GM19397 (cell line): ENCODE measurements around the gene SLC8A1.

Source experiments
- ATAC-seq: cut with Tn5 transposase; IDR thresholded peaks from one replicate; pipeline ENCODE4 v1.9.1; 2021; ENCODE audit warnings: mild to moderate bottlenecking, moderate library complexity; ENCODE audit not compliant: unreplicated experiment

SLC8A1 gene

DNA sequence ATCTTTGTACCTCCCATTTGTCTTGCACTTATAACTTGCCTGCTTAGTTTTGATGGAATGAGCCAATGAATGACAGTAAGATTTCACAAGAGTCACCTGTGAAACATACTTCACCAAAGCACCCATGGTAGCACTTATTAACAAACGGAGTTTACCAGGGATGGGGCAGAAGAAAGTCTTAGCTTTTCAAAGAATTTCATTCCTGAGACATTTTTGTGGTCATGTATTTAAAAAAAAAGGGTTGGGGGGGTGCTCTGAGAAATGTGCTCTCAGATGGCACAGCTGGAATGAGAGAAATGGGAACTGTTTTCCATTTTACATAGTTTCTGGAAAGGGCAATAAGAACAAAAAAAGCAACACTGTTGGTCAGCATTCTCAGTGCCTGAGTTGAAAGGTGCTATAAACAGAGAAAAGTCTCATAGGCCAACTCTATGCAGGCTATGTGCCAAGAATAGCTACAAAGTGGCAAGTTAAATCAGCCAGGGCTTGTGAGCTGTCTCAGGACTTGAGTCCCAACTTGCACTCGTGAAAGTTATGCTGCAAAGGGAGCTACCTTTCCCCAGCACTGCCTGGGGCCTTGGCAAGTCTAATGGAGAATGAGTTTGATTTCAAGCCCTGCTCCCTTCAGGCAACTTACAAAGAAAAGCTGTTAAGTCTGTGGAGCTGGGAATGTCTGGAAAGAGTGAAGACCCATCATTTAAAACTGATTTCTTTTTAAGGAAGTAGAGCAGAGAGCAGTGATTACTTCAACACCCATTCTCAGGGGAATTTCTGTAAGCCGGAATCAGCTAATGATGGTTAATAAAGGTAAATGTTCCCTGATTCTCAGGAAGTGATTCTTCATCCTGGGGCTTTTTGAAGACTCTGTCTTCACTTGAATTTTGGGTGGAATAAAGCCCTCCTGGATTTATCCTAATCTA is 170.6 kb downstream of the SLC8A1 start:
- peak; percentile 58 for ATAC-seq

GRCh38 chr2:40279482-40279881 is 172.4 kb downstream of the SLC8A1 start:
- no peak for ATAC-seq

DNA sequence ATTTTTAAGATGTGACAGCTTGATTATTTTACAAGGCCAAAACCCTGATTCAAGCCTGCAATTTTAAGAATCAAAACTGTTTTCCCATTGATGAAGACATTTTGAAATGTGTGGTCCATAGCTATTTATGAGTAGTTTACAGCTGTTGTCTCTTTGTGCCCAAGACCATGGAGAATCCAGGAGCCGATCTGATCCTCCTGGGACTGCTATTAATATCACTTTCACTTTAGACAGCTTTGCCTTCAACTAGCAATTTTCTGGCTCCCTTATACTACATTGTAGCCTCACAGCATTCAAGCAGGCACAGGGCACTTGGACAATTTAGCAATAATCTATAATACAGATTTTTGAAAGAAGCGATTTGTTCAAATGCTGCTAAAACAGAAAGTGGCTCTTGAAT is 172.9 kb downstream of the SLC8A1 start:
- ATAC-seq: no peak

DNA sequence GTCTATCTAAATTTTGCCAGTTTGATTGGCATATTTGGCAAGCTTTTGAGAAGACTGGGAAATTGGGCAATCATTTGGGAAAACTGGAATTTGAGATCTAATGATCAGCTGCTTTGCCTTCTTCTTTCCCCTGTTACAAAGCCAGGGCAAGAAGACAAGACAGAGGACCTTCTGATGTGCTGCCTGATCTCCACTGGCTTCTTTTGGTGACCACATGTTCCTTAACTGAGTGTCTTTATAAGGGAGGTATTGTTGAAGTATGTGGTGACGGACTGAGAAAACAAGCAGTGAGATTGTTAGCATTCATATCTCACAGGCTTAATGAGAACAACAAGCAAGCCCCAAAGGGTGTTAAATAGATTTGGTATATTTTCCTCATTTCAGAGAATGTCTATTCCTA is 175.8 kb downstream of the SLC8A1 start:
- ATAC-seq: no peak

- no peak for ATAC-seq
Observed at GRCh38 chr2:40274270-40274669, 177.6 kb downstream of the SLC8A1 start.

DNA sequence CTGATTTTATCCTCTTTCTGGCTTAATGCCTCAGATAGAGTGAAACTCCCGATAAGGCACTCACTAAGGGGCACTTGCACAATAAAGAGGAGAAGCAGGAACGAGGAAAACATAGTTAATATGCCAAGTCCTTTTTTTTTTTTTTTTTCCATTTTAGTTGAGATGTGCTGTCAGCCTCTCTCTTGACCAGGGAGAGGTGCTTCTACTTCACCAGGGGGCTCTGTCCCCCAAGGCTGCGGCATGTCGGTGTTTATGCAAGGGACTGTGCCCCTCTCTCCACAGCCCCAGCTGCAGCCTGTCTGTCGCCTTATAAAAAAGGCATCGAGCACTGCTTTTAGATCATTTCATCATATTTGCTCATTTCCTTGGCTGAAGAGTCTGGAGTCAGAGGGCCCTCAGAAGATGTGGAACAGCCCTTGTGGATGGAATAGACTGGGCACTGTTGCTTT is 178.1 kb downstream of the SLC8A1 start:
- no peak for ATAC-seq

DNA sequence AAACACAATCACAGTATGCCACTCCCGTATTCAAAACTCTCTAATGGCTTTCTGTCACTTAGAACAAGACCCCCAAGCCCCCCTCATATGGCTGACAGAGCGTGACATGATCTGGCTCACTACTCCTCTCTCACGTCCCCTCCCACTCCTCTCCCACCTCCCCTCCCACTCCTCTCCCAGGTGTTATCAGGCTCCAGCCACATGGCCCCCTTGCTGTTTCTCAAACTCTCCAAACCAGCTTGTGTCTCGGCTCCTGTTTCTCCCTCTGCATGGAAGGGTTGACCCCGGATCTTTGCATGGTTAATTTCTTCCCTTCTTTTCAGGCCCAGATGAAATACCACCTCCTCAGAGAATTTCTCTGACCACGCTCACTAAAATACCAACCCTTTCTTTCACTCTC is 180.8 kb downstream of the SLC8A1 start:
- no peak for ATAC-seq

GRCh38 chr2:40270372-40270771 is 181.5 kb downstream of the SLC8A1 start:
- no peak for ATAC-seq

DNA sequence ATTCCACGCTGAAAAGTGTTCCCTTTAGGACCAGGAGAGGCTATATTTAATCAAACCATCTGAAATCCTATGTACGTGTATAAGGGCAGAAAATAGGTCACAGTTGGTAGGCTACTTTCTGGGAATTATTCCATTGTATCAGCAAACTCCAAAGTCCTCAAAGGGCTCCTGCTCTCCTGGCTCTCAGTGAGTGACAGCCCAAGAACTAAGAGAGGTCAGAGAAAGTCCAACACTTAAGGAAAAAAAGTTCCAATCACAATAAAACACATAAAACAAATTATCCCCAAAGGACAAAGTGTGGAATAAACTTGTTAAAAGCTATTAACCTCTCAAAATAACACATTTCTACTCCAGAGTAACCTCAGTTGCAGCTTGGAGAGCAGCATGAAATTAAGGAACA is 183.3 kb downstream of the SLC8A1 start:
- ATAC-seq: no peak

DNA sequence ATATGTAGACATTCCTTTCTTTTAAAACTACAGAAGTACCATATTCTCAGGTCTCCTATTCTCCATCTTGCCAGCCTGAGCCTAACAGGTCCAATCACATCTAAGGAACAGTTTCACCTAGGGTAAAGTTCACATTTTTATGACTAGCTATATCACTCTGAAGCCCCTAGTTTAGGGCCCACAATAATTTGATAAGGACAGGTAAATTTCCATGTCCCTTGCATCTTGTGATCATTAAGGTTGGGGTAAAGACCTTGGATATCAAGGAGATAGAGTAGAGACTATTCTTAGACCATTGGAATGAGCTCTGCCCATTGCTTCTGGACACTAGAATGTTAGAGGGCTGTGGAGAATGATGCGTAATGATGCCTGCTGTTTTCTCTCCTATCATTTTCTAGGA is 185.7 kb downstream of the SLC8A1 start:
- ATAC-seq: no peak

DNA sequence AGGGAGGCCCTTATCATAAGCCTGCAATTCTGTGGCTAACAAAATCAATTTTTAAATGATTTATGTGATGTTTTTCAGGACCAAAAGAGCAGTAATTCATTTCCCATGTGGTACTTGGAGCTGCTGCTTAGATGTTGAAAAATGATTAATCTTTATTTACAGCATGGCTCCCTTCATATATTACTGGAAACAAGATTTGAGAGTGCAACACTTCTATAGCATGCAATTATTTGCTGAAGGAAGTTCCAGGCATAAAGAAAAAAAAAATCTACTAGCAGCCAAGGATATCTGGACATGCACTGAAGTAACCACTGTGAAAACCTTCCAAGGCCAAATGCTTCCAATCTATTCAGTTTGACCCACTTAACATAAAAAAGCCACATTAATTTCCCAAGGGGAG is 186.3 kb downstream of the SLC8A1 start:
- ATAC-seq: no peak

- no peak for ATAC-seq
Observed at GRCh38 chr2:40261042-40261441, 190.8 kb downstream of the SLC8A1 start.

DNA sequence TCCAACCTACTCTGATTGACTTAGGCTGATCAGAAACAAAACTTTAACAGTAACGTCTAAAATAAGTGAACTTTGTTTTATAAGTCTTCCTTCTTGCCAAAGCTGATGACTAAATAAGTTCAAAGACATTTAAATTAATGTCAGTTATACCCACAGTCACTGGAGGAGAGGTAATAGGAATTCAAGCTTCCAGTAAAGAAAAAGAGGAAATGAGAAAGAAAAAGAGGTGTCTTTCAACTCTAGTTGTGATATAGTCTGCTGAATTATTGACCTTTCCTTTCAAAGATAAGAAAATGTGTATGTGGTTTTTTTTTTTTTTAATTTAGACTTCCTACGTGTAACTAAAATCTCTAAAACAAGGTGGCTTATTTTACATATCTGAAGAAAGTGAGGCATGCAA is 191.5 kb downstream of the SLC8A1 start:
- no peak for ATAC-seq

DNA sequence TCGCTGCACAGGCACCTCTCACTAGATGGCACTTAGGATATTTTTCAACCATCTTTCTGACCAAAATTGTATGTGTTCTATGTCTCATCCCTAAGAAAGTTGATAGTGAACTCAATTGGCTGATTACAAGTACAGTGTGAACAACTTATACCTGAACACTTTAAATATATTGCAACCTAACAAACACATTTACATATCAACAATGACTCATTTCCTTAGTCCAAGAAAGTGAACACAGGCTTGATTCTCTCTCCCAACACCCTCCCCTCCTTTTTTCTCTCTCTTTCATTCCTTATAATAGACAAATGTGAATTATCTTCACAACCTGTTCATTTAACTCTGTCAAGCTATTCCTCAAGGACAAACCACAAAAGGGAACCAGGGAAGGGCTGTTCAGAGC is 192.0 kb downstream of the SLC8A1 start:
- ATAC-seq: no peak

GRCh38 chr2:40258135-40258457 is 193.8 kb downstream of the SLC8A1 start:
- ATAC-seq: no peak

DNA sequence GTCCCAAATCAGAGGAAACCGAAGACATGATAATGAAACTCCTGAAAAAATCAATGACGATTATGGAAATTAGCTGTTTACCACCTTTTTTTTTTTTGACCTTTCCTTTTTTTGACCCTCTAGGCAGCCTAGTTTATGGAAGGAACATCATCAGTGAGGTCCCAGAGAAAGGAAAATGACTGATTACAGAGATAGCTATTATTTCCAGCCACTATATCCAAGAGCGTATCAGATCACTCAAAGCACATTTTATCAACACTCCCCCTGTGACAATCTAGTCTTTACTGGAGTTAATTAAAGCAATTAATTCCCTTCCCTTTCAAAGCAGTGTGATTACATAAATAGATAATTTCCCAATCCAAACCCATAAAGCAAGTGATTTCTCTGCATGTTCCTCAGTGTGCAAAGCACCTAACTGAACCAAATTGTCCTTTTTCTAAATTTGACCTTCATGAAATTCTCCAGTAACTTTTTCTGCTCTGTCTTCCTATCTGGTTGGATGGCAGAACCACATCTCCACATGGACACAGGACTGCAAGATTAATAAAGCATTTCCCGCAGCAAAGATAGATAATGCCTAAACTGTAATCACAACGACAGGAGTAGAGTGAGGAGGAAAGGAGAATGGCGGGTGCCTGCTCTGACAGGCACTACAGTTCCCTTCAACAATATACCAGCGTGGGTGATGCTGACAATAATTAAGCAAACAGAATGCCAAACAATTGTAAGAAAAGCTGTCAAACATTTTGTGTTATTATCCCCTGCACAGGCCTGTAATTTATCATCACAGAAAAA is 194.4 kb downstream of the SLC8A1 start:
- no peak for ATAC-seq

DNA sequence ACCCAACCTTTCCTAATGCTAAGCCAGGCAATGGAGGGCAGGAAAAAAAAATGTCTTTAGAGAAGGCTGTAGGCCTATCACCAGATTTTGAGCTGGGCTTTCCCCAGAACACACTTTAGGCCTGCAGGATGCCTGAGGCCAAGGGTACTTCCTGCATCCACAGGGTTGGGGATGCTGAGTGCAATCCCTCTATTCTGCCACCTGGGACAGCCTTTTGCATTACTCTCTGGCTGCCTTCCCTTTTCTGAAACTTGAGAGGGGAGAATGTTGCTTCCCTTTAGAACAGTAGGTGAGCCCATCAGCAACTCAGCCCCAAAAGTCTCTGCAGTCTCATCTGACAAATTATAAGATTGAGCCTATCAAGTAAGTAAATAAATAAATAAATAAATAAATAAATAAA is 195.2 kb downstream of the SLC8A1 start:
- no peak for ATAC-seq

GRCh38 chr2:40256008-40256407 is 195.9 kb downstream of the SLC8A1 start:
- no peak for ATAC-seq

DNA sequence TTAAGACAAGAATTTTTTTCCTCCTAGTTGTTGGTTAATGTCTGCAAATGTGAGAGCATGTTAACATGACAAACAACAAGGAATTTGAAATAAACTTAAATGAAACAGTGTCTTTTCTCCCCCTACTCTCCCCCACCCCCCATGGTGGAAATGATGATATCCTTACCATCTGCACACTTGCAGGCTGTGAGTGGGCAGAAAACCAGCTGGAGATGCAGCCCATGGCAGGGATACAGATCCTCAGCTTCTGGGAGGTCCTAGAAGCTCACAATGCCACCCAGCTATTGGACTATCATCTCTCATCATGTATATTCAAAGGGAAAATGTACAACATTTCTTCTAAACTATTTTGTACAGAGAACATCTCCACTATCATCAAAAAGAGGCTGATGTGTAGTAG is 196.8 kb downstream of the SLC8A1 start:
- ATAC-seq: no peak

- no peak for ATAC-seq
Observed at GRCh38 chr2:40254611-40255010, 197.3 kb downstream of the SLC8A1 start.

GRCh38 chr2:40251137-40251536 is 200.8 kb downstream of the SLC8A1 start:
- no peak for ATAC-seq

GRCh38 chr2:40249577-40249976 is 202.3 kb downstream of the SLC8A1 start:
- ATAC-seq: no peak
